GM12891 (cell line): ENCODE data around the gene TMEM132E.

Source experiments
- DNase-seq: peaks from one replicate; pipeline ENCODE4 v3.0.0; 2011; ENCODE audit warnings: low spot score; ENCODE audit not compliant: insufficient read length
- FAIRE-seq: peaks from 2 replicates; lab custom pipeline; 2011; peaks lifted over from hg19 to GRCh38; lab: Jason Lieb, UNC
- PAX5 ChIP-seq: IDR thresholded peaks from 2 replicates; pipeline ENCODE4 v1.6.1; 2011; ENCODE audit warnings: low read length, moderate library complexity, mild to moderate bottlenecking; ENCODE audit not compliant: insufficient read depth, severe bottlenecking
- POLR2A ChIP-seq: IDR thresholded peaks from 2 replicates; pipeline ENCODE4 v1.6.1; 2011; ENCODE audit warnings: low read depth, low read length, control low read depth
- POLR2AphosphoS5 ChIP-seq: IDR thresholded peaks from 2 replicates; pipeline ENCODE4 v1.6.1; 2011; ENCODE audit warnings: low read depth, low read length, control low read depth
- POU2F2 ChIP-seq: IDR thresholded peaks from 2 replicates; pipeline ENCODE4 v1.6.1; 2011; ENCODE audit warnings: low read depth, mild to moderate bottlenecking, control low read depth, low read length, moderate library complexity
- SPI1 ChIP-seq: IDR thresholded peaks from 2 replicates; pipeline ENCODE4 v1.6.1; 2011; ENCODE audit warnings: low read depth, low read length, control low read depth
- TAF1 ChIP-seq: IDR thresholded peaks from 2 replicates; pipeline ENCODE4 v1.6.1; 2011; ENCODE audit warnings: low read depth, low read length, control low read depth

Gene TMEM132E

GRCh38 chr17:34580685-34581445, 1.5 kb downstream of the TMEM132E start:
- FAIRE-seq (no peak), DNase-seq (no peak)
- TF ChIP-seq POLR2AphosphoS5 (no peak), SPI1 (no peak), POLR2A (no peak), TAF1 (no peak), PAX5 (no peak), POU2F2 (no peak)

DNA sequence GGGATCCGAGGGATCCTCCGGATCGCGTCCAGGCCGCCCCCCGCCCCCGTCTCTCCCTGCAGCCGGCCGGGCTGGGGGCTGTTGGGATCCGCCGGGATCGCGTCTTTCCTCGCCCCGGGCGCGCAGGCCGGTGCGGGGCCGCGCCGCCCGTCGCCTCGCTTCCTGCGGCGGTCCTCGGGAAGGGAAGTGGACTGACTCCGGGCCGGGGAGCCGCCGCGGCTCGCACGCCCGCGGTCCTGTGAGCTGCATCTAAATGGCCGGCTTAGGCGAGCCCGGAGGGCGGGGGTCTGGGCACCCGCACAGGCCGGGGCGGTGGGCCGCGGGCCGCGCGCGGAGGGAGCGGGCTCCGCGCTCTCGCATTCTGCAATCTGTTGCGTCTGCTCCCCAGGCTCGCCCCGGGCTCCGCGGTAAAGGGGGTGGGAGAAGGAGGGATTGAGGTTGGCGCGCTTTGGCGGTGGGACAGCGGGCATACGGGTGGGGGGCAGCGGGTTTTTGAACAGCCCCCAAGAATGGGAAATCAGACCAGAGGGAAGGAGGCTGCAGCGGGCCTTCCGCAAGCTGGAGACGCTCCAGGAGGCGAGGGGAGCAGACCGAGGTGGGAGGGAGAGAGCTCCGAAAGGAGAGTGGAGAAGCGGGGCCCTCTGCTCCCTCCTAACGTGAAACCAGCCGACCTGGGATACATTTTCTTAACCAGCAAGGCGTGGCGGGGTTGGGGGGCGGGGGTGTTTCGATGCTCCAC, 2.2 kb downstream of the TMEM132E start:
- FAIRE-seq (no peak), DNase-seq (no peak)
- TF ChIP-seq SPI1 (no peak), POLR2A (no peak), TAF1 (no peak), POLR2AphosphoS5 (no peak), PAX5 (no peak), POU2F2 (no peak)

DNA sequence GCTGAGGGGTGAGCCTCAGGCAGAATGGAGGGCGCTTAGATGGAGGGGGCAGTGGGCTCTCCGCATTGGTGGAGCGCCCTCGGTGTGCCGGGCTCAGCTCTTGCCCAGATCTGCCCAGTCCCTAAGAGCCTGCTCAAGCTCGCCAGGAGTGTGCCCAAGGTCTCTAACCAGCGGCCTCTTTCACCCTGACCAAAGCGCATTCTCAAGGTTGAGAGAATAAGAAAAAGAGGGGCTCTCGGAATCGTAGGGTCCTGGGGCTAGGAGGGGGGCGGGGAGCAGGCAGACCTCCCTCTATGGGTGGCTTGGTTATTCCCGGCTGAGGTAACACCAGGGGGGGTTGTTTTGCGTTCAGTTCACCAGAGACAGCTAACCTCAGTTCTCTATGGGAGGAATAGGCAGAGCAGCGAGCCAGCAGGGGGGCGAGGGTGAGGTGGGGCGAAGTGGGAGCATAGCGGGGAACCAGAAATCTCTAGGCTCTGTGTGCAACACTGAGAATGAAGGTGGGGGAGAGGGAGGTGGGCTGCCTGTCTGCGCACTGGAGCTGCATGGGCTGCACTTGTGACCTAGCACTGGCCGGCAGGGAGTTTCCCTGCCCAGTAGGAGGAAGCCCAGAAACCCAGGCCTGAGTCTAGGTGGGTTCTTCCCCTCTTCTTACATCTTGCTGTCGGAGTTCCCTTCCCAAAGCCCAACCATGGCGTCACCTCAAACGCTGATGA, 3.0 kb downstream of the TMEM132E start:
- no peak for FAIRE-seq
- TF ChIP-seq POLR2AphosphoS5 (no peak), POLR2A (no peak), POU2F2 (no peak), SPI1 (no peak), PAX5 (no peak), TAF1 (no peak)

DNA sequence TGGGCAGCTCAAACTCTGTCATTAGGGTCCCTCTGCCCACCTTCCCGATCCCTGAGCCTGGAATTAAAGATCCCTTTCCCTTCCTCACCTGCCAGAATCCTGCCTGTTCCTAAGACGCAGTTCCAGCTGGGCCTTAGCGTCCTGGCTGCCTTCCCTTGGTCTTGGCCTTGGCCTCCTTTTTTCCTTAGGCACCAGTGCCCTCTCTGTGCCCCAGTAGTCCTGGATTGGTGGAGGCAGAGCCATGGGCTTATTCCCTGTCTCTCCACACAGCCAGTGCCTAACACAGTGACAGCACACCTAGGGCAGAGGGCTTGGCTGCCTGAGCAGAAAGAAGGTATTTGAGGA, 3.5 kb downstream of the TMEM132E start:
- DNase-seq = no peak
- FAIRE-seq = no peak
- TF ChIP-seq POLR2A (no peak), POLR2AphosphoS5 (no peak), SPI1 (no peak), PAX5 (no peak), POU2F2 (no peak), TAF1 (no peak)

More for the DNA sequence above, 3.0 kb downstream of the TMEM132E start:
- no peak for DNase-seq

DNA sequence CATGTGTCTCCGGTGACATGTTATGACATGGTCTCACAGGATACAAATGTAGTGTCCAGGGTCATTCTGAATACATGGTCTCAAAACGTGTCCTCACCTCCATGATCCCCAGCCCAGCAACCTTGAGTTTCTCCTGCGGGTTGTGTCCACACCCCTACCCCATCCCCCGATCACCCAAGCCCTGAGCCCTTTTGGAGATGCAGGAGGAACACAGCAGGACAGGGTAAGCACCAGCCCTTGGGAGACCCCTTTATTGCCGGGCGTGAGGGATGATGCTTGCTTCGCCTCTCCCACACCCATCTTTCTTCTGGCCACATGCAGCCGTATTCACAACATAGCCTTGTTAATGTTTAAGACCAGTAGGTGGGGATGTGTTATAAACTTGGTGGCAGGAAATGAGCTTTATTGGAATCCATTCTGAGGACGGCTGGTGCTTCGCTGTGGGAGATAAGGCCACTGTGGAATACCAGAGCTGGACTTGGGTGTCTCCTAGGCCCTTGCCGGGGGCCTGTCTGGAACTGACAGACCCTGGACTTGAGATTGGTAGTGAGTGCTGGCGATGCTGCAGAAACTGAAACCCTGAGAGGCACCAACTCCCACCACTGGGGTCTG, 5.5 kb downstream of the TMEM132E start:
- no peak for FAIRE-seq
- no peak for DNase-seq
- TF ChIP-seq POU2F2 = no peak
- TF ChIP-seq SPI1 = no peak
- no peak for TF ChIP-seq POLR2AphosphoS5
- no peak for TF ChIP-seq POLR2A
- no peak for TF ChIP-seq PAX5
- no peak for TF ChIP-seq TAF1

- FAIRE-seq = no peak
- no peak for DNase-seq
- TF ChIP-seq PAX5 (no peak), POLR2AphosphoS5 (no peak), TAF1 (no peak), SPI1 (no peak), POLR2A (no peak), POU2F2 (no peak)
These were observed 7.0 kb downstream of the TMEM132E start for GRCh38 chr17:34586346-34586846.

DNA sequence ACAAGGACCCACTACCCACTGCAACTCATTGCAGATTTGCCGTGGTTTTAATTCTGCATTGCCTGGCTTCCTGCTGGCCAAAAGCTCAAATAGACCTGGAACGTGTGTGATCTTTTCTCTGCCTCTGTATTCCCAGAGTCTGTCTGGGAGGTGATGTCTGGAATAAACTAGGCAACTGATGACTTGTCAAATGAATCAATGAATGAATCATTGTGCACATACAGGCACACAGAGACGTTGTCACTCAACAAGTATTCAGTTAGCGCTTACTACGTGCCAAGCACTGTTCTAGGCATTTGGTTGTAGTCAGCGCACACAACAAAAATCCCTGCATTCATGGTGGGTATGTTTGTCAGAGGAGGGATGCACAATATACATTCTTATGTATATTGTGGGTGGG, 8.9 kb downstream of the TMEM132E start:
- DNase-seq (no peak), FAIRE-seq (no peak)
- TF ChIP-seq POLR2A (no peak), POLR2AphosphoS5 (no peak)

DNA sequence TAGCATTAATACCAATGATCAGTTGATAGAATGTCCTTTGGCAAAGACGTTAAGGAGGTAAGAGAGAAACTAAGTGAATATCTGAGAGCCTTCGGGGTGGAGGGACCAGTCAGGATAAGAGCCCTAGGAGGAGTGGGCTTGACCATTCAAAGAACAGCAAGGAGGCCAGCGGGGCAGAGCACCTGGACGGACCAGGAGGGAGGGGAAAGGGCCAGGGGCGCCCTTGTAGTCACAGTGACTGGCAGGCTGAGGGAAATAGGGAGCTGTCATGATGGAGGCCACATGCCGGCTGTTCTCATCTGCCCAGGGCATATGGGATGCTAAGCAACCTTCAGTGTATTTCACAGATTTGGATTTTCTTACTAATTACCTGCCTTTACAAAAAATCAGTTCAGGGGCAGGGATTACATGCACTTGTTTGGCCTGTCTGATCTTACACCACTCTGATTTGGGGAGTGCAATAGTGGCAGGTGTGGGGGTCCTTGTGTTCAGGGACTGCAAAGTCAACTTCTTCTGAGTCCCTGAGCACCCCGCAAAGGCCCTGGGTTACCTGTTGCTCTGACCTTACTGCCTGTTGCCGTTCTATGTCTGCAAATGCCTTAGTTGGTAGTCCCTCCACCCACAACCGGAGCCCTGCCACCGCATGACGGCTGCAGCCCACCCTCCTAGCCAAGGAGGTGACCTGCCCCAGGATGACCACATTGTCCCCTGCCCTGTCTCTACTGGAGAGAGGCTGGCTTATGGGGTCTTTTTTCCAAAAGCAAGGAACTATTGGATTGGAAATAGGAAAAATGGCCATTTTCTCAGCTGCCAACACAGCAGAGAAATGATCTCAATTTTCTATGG, 10.0 kb downstream of the TMEM132E start:
- TF ChIP-seq POLR2AphosphoS5 (no peak), POLR2A (no peak), TAF1 (no peak), PAX5 (no peak), POU2F2 (no peak), SPI1 (no peak)
- no peak for DNase-seq
- FAIRE-seq = no peak

GRCh38 chr17:34592002-34592401, 12.6 kb downstream of the TMEM132E start:
- DNase-seq (no peak), FAIRE-seq (no peak)
- TF ChIP-seq POLR2A = no peak
- no peak for TF ChIP-seq SPI1
- TF ChIP-seq POU2F2 = no peak
- TF ChIP-seq TAF1 = no peak
